Stimulated activated naive CD4-positive, alpha-beta T cell (primary cell): ENCODE results near the gene CD300H.
A peak's percentile ranks its signal among the peaks of the same experiment; 100 is the strongest.

ENCODE experiments used
- DNase-seq, 6 experiments: peaks; one replicate each; lab custom pipeline; 2025; lab: John Stamatoyannopoulos, UW

CD300H gene

GRCh38 chr17:74567397-74567796 is at the start of gene CD300H:
TSS of gene CD300H (minus strand) at chr17:74567509.
- DNase-seq: no peak

- DNase-seq: no peak
These were observed 49.4 kb upstream of the CD300H start for GRCh38 chr17:74616696-74617095.

- DNase-seq: no peak
These were observed 44.7 kb upstream of the CD300H start for GRCh38 chr17:74612046-74612445.

GRCh38 chr17:74610108-74610507 is 42.8 kb upstream of the CD300H start:
- no peak for DNase-seq

GRCh38 chr17:74608511-74608910 is 41.2 kb upstream of the CD300H start:
- DNase-seq: no peak

GRCh38 chr17:74607221-74607620 is 39.9 kb upstream of the CD300H start:
- no peak for DNase-seq

GRCh38 chr17:74606050-74606449 is 38.7 kb upstream of the CD300H start:
- DNase-seq: no peak

GRCh38 chr17:74605361-74605760 is 38.1 kb upstream of the CD300H start:
- no peak for DNase-seq

- no peak for DNase-seq
These were observed 37.5 kb upstream of the CD300H start for GRCh38 chr17:74604761-74605160.

- DNase-seq: no peak
These were observed 36.9 kb upstream of the CD300H start for GRCh38 chr17:74604200-74604599.

- DNase-seq: no peak
These were observed 36.4 kb upstream of the CD300H start for GRCh38 chr17:74603746-74604145.

- peak in 3 of 6 experiments; percentile 9 to 14 (median 11) for DNase-seq
These were observed 35.8 kb upstream of the CD300H start for GRCh38 chr17:74603037-74603635.

GRCh38 chr17:74601944-74602572 is 34.7 kb upstream of the CD300H start:
- peak in 3 of 6 experiments; percentile 4 to 12 (median 6) for DNase-seq

- no peak for DNase-seq
These were observed 32.2 kb upstream of the CD300H start for GRCh38 chr17:74599448-74599939.

GRCh38 chr17:74599023-74599399 is 31.7 kb upstream of the CD300H start:
- no peak for DNase-seq

GRCh38 chr17:74598346-74599022 is 31.2 kb upstream of the CD300H start:
- DNase-seq: peak in 2 of 6 experiments; percentile 12 to 23

- no peak for DNase-seq
These were observed 29.9 kb upstream of the CD300H start for GRCh38 chr17:74597069-74597790.

GRCh38 chr17:74595037-74595750 is 27.9 kb upstream of the CD300H start:
- no peak for DNase-seq

GRCh38 chr17:74592087-74592990 is 25.0 kb upstream of the CD300H start, which contains the start of gene CD300LD:
TSS of gene CD300LD (minus strand) at chr17:74592283. CDS start at chr17:74592202, 81 bp downstream.
- peak in 2 of 6 experiments; percentile 22 to 28 for DNase-seq

- DNase-seq: no peak
These were observed 24.2 kb upstream of the CD300H start for GRCh38 chr17:74591503-74591902.

GRCh38 chr17:74585711-74586110 is 18.4 kb upstream of the CD300H start:
- DNase-seq: no peak
